GM12875 (cell line): ENCODE results near the gene GPR153.

ENCODE experiments used
- H3K4me3 ChIP-seq: one replicate; pipeline ENCODE4 v1.5.1; 2011; ENCODE audit warnings: low read depth, low read length, control low read depth
- CTCF ChIP-seq: IDR thresholded peaks from 2 replicates; pipeline ENCODE4 v1.5.1; 2011; ENCODE audit warnings: low read depth, mild to moderate bottlenecking, control low read depth, inconsistent platforms, low read length, moderate library complexity, borderline replicate concordance; ENCODE audit not compliant: insufficient read depth

The GPR153 gene

GRCh38 chr1:6244401-6245049, 16.4 kb downstream of the GPR153 start:
- TF ChIP-seq CTCF, result no peak
- no peak overlapping the region for H3K4me3 ChIP-seq

GRCh38 chr1:6243993-6244392, 16.9 kb downstream of the GPR153 start, which contains the start of gene HES3:
Gene HES3 (plus strand): TSS chr1:6244179. CDS start chr1:6244366, 187 bp downstream.
- no peak for TF ChIP-seq CTCF
- no peak within 1 kb of the TSS for H3K4me3 ChIP-seq

- no peak overlapping the region for H3K4me3 ChIP-seq
- no peak for TF ChIP-seq CTCF
These were observed 17.7 kb downstream of the GPR153 start for GRCh38 chr1:6243053-6243834.

GRCh38 chr1:6241887-6242740, 18.8 kb downstream of the GPR153 start:
- H3K4me3 ChIP-seq, result no peak overlapping the region
- TF ChIP-seq CTCF, result no peak

GRCh38 chr1:6241107-6241886, 19.6 kb downstream of the GPR153 start:
- H3K4me3 ChIP-seq, result no peak overlapping the region
- no peak for TF ChIP-seq CTCF

GRCh38 chr1:6239950-6240768, 20.7 kb downstream of the GPR153 start:
- H3K4me3 ChIP-seq, result no peak overlapping the region
- TF ChIP-seq CTCF, result no peak
